ENCODE data around the gene RAB39B.
"Not testable (repeated sequence)": the region's sequence is repeated elsewhere in the genome, so short reads cannot be mapped to it uniquely, and the experiment has no call there.

The RAB39B gene

GRCh38 chrX:155263854-155264628 is at the start of gene RAB39B:
Gene RAB39B (minus strand): TSS chrX:155264491. CDS start chrX:155264288, 203 bp downstream.
- DNase-seq = peak; percentile 67

- no peak for DNase-seq
These were observed 49.5 kb upstream of the RAB39B start for GRCh38 chrX:155313766-155314165.

GRCh38 chrX:155293771-155294170 is 29.5 kb upstream of the RAB39B start:
- DNase-seq = no peak

GRCh38 chrX:155279873-155280272 is 15.6 kb upstream of the RAB39B start:
- DNase-seq = no peak

- DNase-seq = no peak
These were observed 6.7 kb upstream of the RAB39B start for GRCh38 chrX:155270969-155271368.

- DNase-seq = not testable (repeated sequence)
These were observed 3.7 kb upstream of the RAB39B start for GRCh38 chrX:155267995-155268394.

- DNase-seq = no peak
These were observed 2.1 kb upstream of the RAB39B start for GRCh38 chrX:155266439-155266838.

- DNase-seq = no peak
These were observed 1.1 kb downstream of the RAB39B start for GRCh38 chrX:155262970-155263754.

- no peak for DNase-seq
These were observed 4.5 kb downstream of the RAB39B start for GRCh38 chrX:155259752-155260151.

- DNase-seq = no peak
These were observed 12.9 kb downstream of the RAB39B start for GRCh38 chrX:155251391-155251790.

- DNase-seq = no peak
These were observed 16.8 kb downstream of the RAB39B start for GRCh38 chrX:155247497-155247896.

- no peak for DNase-seq
These were observed 17.5 kb downstream of the RAB39B start for GRCh38 chrX:155246748-155247147.

- DNase-seq = no peak
These were observed 22.0 kb downstream of the RAB39B start for GRCh38 chrX:155242300-155242699.

GRCh38 chrX:155237719-155238118 is 26.6 kb downstream of the RAB39B start:
- DNase-seq = no peak

GRCh38 chrX:155235891-155236290 is 28.4 kb downstream of the RAB39B start:
- no peak for DNase-seq

- DNase-seq = no peak
These were observed 33.1 kb downstream of the RAB39B start for GRCh38 chrX:155231163-155231562.

- DNase-seq = no peak
These were observed 38.5 kb downstream of the RAB39B start for GRCh38 chrX:155225774-155226173.

GRCh38 chrX:155223746-155224145 is 40.5 kb downstream of the RAB39B start:
- not testable (repeated sequence) for DNase-seq

GRCh38 chrX:155221351-155221750 is 42.9 kb downstream of the RAB39B start:
- no peak for DNase-seq

- no peak for DNase-seq
These were observed 45.5 kb downstream of the RAB39B start for GRCh38 chrX:155218777-155219176.

- no peak for DNase-seq
These were observed 47.3 kb downstream of the RAB39B start for GRCh38 chrX:155216940-155217440.

GRCh38 chrX:155216179-155216939 is 47.9 kb downstream of the RAB39B start, which contains the start of gene VBP1:
Gene VBP1 (plus strand): TSS chrX:155216460. CDS start chrX:155216483, 23 bp downstream.
- DNase-seq = peak; percentile 82
